Measurements from ENCODE around the gene ADAM33.

DNA sequence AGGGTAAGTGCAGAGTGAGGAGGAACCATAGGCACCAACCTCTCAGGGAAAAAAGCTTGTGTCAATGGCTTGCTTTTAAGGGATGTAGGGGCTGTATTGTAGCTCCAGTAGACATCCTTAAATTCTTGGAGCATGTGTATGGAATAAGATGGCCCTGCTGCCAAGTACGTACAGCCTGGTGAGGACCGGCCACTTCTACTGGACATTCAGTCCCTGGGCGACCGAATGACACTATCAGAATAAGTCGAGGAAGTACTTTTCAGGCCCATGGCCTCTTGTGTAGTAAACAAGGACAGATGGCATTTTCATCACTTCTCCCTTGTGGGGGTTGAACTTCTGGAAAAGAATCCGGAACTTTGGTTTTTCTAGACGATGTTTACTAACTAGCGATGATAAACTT is 51.4 kb downstream of the ADAM33 start:
- TF ChIP-seq GATA1 (IDR thresholded peaks at IDR 0.05; ENCODE audit: low read depth, low read length) (no peak), POLR2A (IDR thresholded peaks at IDR 0.05; ENCODE audit: low read length) (no peak)
